ENCODE measurements around the gene TVP23C. TPM values are rescaled to one million over a fixed set of nuclear protein-coding genes. Genes with fewer than 3 reads are reported as not detected.

TVP23C gene
- total RNA-seq, 1 donor from 2014 or later: 30.8 TPM

GRCh38 chr17:15493693-15494035, 69.6 kb downstream of the TVP23C start:
- no peak overlapping the region for H2AFZ ChIP-seq (ENCODE audit: low read depth, low read length)
- no peaks in the 10 kb centered on the region for H3K9me3 Mint-ChIP-seq (ENCODE audit: unreplicated experiment)
- H3K4me1 Mint-ChIP-seq (ENCODE audit: low read depth, unreplicated experiment): peaks cover 17% of the 10 kb centered on the region
- DNase-seq (ENCODE audit: low read depth) (no peak), FAIRE-seq (no peak)
- H3K27me3 ChIP-seq (ENCODE audit: insufficient read depth, low read length): no peaks in the 10 kb centered on the region
- peaks cover 9% of the 10 kb centered on the region for H3K36me3 ChIP-seq (ENCODE audit: insufficient read depth, low read length)
- TF ChIP-seq CTCF (IDR thresholded peaks at IDR 0.05; ENCODE audit: insufficient read depth, low read depth, low read length) (no peak), EZH2 (IDR thresholded peaks at IDR 0.05; ENCODE audit: insufficient read depth, low read length) (no peak)
- H4K20me1 ChIP-seq (ENCODE audit: insufficient read depth, low read length): no peaks in the 10 kb centered on the region
- no peak overlapping the region for H3K27ac Mint-ChIP-seq (ENCODE audit: unreplicated experiment)
- H3K4me3 ChIP-seq (ENCODE audit: insufficient read depth, low read depth, low read length): no peak overlapping the region
- H3K4me3 Mint-ChIP-seq (ENCODE audit: unreplicated experiment): no peak overlapping the region
- H3K4me2 ChIP-seq (ENCODE audit: low read length): no peak overlapping the region
- H3K79me2 ChIP-seq (ENCODE audit: insufficient read depth, low read length): no peaks in the 10 kb centered on the region
- peaks cover 14% of the 10 kb centered on the region for H3K4me1 ChIP-seq (ENCODE audit: insufficient read depth, low read length)
- peaks cover 27% of the 10 kb centered on the region for H3K36me3 Mint-ChIP-seq (ENCODE audit: low read depth, unreplicated experiment)
- no peaks in the 10 kb centered on the region for H3K9me3 ChIP-seq (ENCODE audit: insufficient read depth, low read depth, low read length)
- no peaks in the 10 kb centered on the region for H3K27me3 Mint-ChIP-seq (ENCODE audit: low read depth, unreplicated experiment)
- H3K27ac ChIP-seq (ENCODE audit: low read depth, low read length): no peak overlapping the region
- H3K9ac ChIP-seq (ENCODE audit: low read length): no peak overlapping the region

GRCh38 chr17:15492791-15493692, 70.2 kb downstream of the TVP23C start:
- Histone ChIP-seq H3K36me3 (ENCODE audit: insufficient read depth, low read length) (peaks cover 9% of the 10 kb centered on the region), H3K9me3 (ENCODE audit: insufficient read depth, low read depth, low read length) (no peaks in the 10 kb centered on the region), H3K79me2 (ENCODE audit: insufficient read depth, low read length) (no peaks in the 10 kb centered on the region), H3K4me2 (ENCODE audit: low read length) (no peak overlapping the region), H4K20me1 (ENCODE audit: insufficient read depth, low read length) (no peaks in the 10 kb centered on the region), H3K9ac (ENCODE audit: low read length) (no peak overlapping the region), H3K27ac (ENCODE audit: low read depth, low read length) (no peak overlapping the region), H3K4me3 (ENCODE audit: insufficient read depth, low read depth, low read length) (no peak overlapping the region), H3K27me3 (ENCODE audit: insufficient read depth, low read length) (no peaks in the 10 kb centered on the region), H3K4me1 (ENCODE audit: insufficient read depth, low read length) (peaks cover 14% of the 10 kb centered on the region), H2AFZ (ENCODE audit: low read depth, low read length) (no peak overlapping the region)
- DNase-seq (ENCODE audit: low read depth) (no peak), FAIRE-seq (no peak)
- no peaks in the 10 kb centered on the region for H3K9me3 Mint-ChIP-seq (ENCODE audit: unreplicated experiment)
- H3K27me3 Mint-ChIP-seq (ENCODE audit: low read depth, unreplicated experiment): no peaks in the 10 kb centered on the region
- peaks cover 17% of the 10 kb centered on the region for H3K4me1 Mint-ChIP-seq (ENCODE audit: low read depth, unreplicated experiment)
- no peak overlapping the region for H3K4me3 Mint-ChIP-seq (ENCODE audit: unreplicated experiment)
- no peak overlapping the region for H3K27ac Mint-ChIP-seq (ENCODE audit: unreplicated experiment)
- peaks cover 21% of the 10 kb centered on the region for H3K36me3 Mint-ChIP-seq (ENCODE audit: low read depth, unreplicated experiment)
- TF ChIP-seq EZH2 (IDR thresholded peaks at IDR 0.05; ENCODE audit: insufficient read depth, low read length): no peak
- TF ChIP-seq CTCF (IDR thresholded peaks at IDR 0.05; ENCODE audit: insufficient read depth, low read depth, low read length): no peak

- Mint-ChIP-seq H3K4me1 (ENCODE audit: low read depth, unreplicated experiment) (peaks cover 17% of the 10 kb centered on the region), H3K4me3 (ENCODE audit: unreplicated experiment) (no peak overlapping the region), H3K27ac (ENCODE audit: unreplicated experiment) (peak overlapping the region; percentile 53), H3K9me3 (ENCODE audit: unreplicated experiment) (no peaks in the 10 kb centered on the region), H3K27me3 (ENCODE audit: low read depth, unreplicated experiment) (no peaks in the 10 kb centered on the region), H3K36me3 (ENCODE audit: low read depth, unreplicated experiment) (peaks cover 23% of the 10 kb centered on the region)
- no peak overlapping the region for H3K27ac ChIP-seq (ENCODE audit: low read depth, low read length)
- no peak overlapping the region for H3K4me2 ChIP-seq (ENCODE audit: low read length)
- H4K20me1 ChIP-seq (ENCODE audit: insufficient read depth, low read length): no peaks in the 10 kb centered on the region
- H3K4me3 ChIP-seq (ENCODE audit: insufficient read depth, low read depth, low read length): no peak overlapping the region
- H3K9me3 ChIP-seq (ENCODE audit: insufficient read depth, low read depth, low read length): no peaks in the 10 kb centered on the region
- peaks cover 9% of the 10 kb centered on the region for H3K36me3 ChIP-seq (ENCODE audit: insufficient read depth, low read length)
- peak; percentile 13 for FAIRE-seq
- TF ChIP-seq CTCF (IDR thresholded peaks at IDR 0.05; ENCODE audit: insufficient read depth, low read depth, low read length): no peak
- no peaks in the 10 kb centered on the region for H3K27me3 ChIP-seq (ENCODE audit: insufficient read depth, low read length)
- H2AFZ ChIP-seq (ENCODE audit: low read depth, low read length): no peak overlapping the region
- no peaks in the 10 kb centered on the region for H3K79me2 ChIP-seq (ENCODE audit: insufficient read depth, low read length)
- peaks cover 14% of the 10 kb centered on the region for H3K4me1 ChIP-seq (ENCODE audit: insufficient read depth, low read length)
- H3K9ac ChIP-seq (ENCODE audit: low read length): no peak overlapping the region
- DNase-seq (ENCODE audit: low read depth): no peak
These were observed 71.1 kb downstream of the TVP23C start for GRCh38 chr17:15492186-15492585.

Data from astrocyte (in vitro differentiated cells and primary cell).